HUES64 (cell line): ENCODE data around the gene ABHD12B. TPM values are rescaled to one million over a fixed set of nuclear protein-coding genes. Genes with fewer than 3 reads are reported as not detected.

Experiments
- H3K27ac ChIP-seq: 2 replicates; pipeline ENCODE4 v1.7.0; 2013; ENCODE audit warnings: low read depth, low read length, inconsistent platforms
- H3K27me3 ChIP-seq: 2 replicates; pipeline ENCODE4 v1.6.1; 2013; ENCODE audit warnings: mild to moderate bottlenecking, low read length; ENCODE audit not compliant: insufficient read depth
- H3K36me3 ChIP-seq: 2 replicates; pipeline ENCODE4 v1.6.1; 2013; ENCODE audit warnings: mild to moderate bottlenecking, low read length; ENCODE audit not compliant: insufficient read depth
- H3K4me1 ChIP-seq: 2 replicates; pipeline ENCODE4 v1.6.1; 2013; ENCODE audit warnings: mild to moderate bottlenecking, low read length, moderate library complexity; ENCODE audit not compliant: insufficient read depth
- H3K4me3 ChIP-seq: 2 replicates; pipeline ENCODE4 v1.5.1; 2013; ENCODE audit warnings: mild to moderate bottlenecking, low read length, moderate library complexity
- H3K9ac ChIP-seq: 2 replicates; pipeline ENCODE4 v1.6.1; 2013; ENCODE audit warnings: mild to moderate bottlenecking, low read depth, low read length
- H3K9me3 ChIP-seq: 2 replicates; pipeline ENCODE4 v1.6.1; 2013; ENCODE audit warnings: low read depth, low read length; ENCODE audit not compliant: insufficient read depth
- WGBS: fragments of 150-250, 120-280 bp; methylation state at CpG from one replicate; pipeline ENCODE4 v1.1.7; 2013; ENCODE audit warnings: missing lambda C conversion rate; 5-methylcytosine and 5-hydroxymethylcytosine counted together
- polyA plus RNA-seq, 2 experiments: library from polyadenylated mRNA; stranded (reverse); fragments of 50-300 nt; gene quantifications; one replicate each; pipeline ENCODE4 v1.2.3, GENCODE V29; 2013

The ABHD12B gene
- 7.7 TPM for polyA plus RNA-seq (2013, experiment 1 of 2)
- 9.6 TPM for polyA plus RNA-seq (2013, experiment 2 of 2)

DNA sequence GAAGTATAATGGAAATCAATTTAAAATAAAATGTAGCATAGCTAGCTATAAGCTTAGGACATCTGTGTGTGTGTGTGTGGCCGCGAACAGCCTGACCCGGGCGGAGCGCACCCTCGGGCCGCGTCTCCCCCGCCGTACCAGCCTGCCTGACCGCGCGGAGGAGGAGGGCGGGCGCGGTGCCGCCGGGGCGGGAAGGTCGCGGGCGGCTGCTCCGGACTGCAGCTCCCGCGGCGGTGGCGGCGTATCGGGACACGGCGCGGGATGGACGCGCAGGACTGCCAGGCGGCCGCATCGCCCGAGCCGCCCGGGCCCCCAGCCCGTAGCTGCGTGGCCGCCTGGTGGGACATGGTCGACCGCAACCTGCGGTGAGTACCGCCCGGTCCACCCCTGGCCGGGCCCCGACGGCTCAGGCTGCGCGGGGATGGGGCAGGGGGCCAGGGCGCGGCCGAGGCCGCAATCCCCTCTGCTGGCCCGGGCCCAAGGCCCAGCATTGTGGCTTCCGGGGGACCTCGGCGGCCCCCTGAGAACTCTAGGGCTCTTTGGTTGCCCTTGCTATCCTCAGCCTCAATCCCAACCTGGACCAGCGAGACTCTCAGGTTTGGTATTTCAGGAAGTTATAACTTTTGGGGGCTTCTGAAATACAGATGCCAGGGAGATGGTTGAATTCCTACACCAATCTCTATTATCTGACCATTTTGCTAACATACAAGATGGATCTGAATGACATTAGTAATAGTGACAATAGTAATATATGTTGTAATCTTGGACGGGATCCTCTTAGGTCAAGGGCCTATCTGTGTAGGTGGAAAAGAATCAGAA lies at the start of gene ABHD12B:
ABHD12B (plus strand) TSS at position 140 of the 819 bp plus-strand sequence; CDS start at position 262, 122 bp downstream.
- Histone ChIP-seq H3K36me3 (no peaks in the 10 kb centered on the region), H3K4me3 (peak within 1 kb of the TSS; percentile 50), H3K27me3 (peaks cover 43% of the 10 kb centered on the region), H3K4me1 (peaks cover 20% of the 10 kb centered on the region), H3K27ac (no peak within 1 kb of the TSS), H3K9ac (peak within 1 kb of the TSS; percentile 55), H3K9me3 (no peaks in the 10 kb centered on the region)
- 7% methylated on average over 62 of the region's 63 CpGs for WGBS

- Histone ChIP-seq H3K27me3 (peaks cover 58% of the 10 kb centered on the region), H3K9me3 (no peaks in the 10 kb centered on the region), H3K4me1 (peaks cover 37% of the 10 kb centered on the region), H3K4me3 (no peak overlapping the region), H3K9ac (no peak overlapping the region), H3K36me3 (no peaks in the 10 kb centered on the region), H3K27ac (no peak overlapping the region)
- 85% methylated on average over 11 of the region's 11 CpGs for WGBS
Measured at GRCh38 chr14:50822501-50823042, 49.3 kb upstream of the ABHD12B start.

GRCh38 chr14:50823051-50823761 lies 48.6 kb upstream of the ABHD12B start:
- H3K27ac ChIP-seq, result no peak overlapping the region
- H3K9me3 ChIP-seq, result no peaks in the 10 kb centered on the region
- H3K27me3 ChIP-seq, result peaks cover 65% of the 10 kb centered on the region
- no peak overlapping the region for H3K4me3 ChIP-seq
- 86% methylated on average over 10 of the region's 11 CpGs for WGBS
- no peaks in the 10 kb centered on the region for H3K36me3 ChIP-seq
- no peak overlapping the region for H3K9ac ChIP-seq
- H3K4me1 ChIP-seq, result peaks cover 37% of the 10 kb centered on the region

DNA sequence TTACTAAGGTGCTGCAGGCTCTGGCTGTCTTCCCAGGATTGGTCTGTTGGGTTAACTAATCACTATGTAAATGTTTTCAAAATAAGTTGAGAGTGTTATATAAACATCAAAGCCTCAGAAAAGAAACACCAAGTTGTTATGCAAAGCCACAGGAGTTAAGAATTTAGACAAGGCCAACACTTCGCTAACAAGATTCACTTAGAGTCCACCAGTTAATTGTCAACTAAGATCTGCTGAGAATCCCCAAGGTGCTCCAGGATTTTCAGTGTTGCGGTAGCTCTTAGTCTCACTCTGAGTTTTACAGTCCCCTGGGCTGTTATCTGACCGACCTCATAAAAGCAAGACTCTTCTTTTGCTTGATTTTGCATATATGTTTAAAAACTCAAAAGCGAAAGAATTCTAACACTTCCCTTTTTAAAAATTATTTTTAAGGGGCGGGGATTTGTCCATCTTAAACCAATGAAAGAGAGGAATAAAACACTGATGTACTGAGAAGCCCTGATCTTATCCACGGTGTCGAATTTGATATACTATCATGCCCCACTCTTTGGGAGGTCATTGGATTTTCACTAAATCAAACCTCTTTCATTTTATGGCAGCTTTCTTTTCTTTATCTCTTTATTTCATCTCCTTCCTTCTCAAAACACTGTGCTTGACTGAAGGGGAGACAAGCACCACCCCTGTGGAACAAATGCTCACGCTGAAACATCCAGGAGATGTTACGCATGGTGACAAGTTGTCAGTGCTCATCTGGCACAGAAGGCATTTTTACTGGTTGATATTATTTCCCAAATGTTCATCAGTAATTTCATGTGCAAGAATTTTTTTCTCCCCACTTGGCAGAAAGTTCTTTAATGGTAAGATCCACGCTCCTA lies 47.9 kb upstream of the ABHD12B start:
- Histone ChIP-seq H3K27ac (no peak overlapping the region), H3K9me3 (no peaks in the 10 kb centered on the region), H3K4me3 (no peak overlapping the region), H3K4me1 (peaks cover 41% of the 10 kb centered on the region), H3K36me3 (no peaks in the 10 kb centered on the region), H3K27me3 (peaks cover 73% of the 10 kb centered on the region), H3K9ac (no peak overlapping the region)
- WGBS, result 63% methylated on average over 9 of the region's 10 CpGs

GRCh38 chr14:50825307-50825706 lies 46.5 kb upstream of the ABHD12B start:
- no peak overlapping the region for H3K27ac ChIP-seq
- H3K4me1 ChIP-seq, result peaks cover 43% of the 10 kb centered on the region
- H3K4me3 ChIP-seq, result no peak overlapping the region
- peaks cover 86% of the 10 kb centered on the region for H3K27me3 ChIP-seq
- H3K36me3 ChIP-seq, result no peaks in the 10 kb centered on the region
- no peak overlapping the region for H3K9ac ChIP-seq
- WGBS, result 91% methylated on average over 1 of the region's 1 CpG
- H3K9me3 ChIP-seq, result no peaks in the 10 kb centered on the region

GRCh38 chr14:50826681-50827080 lies 45.2 kb upstream of the ABHD12B start:
- H3K27me3 ChIP-seq, result peaks cover 92% of the 10 kb centered on the region
- no peaks in the 10 kb centered on the region for H3K36me3 ChIP-seq
- no peak overlapping the region for H3K9ac ChIP-seq
- no peaks in the 10 kb centered on the region for H3K9me3 ChIP-seq
- H3K4me1 ChIP-seq, result peaks cover 34% of the 10 kb centered on the region
- WGBS, result 94% methylated on average over 8 of the region's 8 CpGs
- H3K4me3 ChIP-seq, result no peak overlapping the region
- H3K27ac ChIP-seq, result no peak overlapping the region

- Histone ChIP-seq H3K36me3 (no peaks in the 10 kb centered on the region), H3K9ac (no peak overlapping the region), H3K4me3 (peak overlapping the region; percentile 67), H3K27ac (no peak overlapping the region), H3K4me1 (peaks cover 21% of the 10 kb centered on the region), H3K27me3 (peaks cover 91% of the 10 kb centered on the region), H3K9me3 (no peaks in the 10 kb centered on the region)
- 33% methylated on average over 10 of the region's 10 CpGs for WGBS
Measured at GRCh38 chr14:50828721-50829488, 42.9 kb upstream of the ABHD12B start.

GRCh38 chr14:50829489-50830043 lies 42.3 kb upstream of the ABHD12B start:
- Histone ChIP-seq H3K4me1 (peaks cover 15% of the 10 kb centered on the region; the same call in 1 of the 2 replicates), H3K9me3 (no peaks in the 10 kb centered on the region), H3K27ac (peak overlapping the region; percentile 80; the same call in 1 of the 2 replicates), H3K27me3 (peaks cover 91% of the 10 kb centered on the region), H3K36me3 (no peaks in the 10 kb centered on the region), H3K4me3 (peak overlapping the region; percentile 67), H3K9ac (peak overlapping the region; percentile 39)
- 10% methylated on average over 14 of the region's 14 CpGs for WGBS

GRCh38 chr14:50830044-50830931 lies 41.6 kb upstream of the ABHD12B start:
- WGBS, result under 1% methylated on average over 93 of the region's 93 CpGs
- Histone ChIP-seq H3K9me3 (no peaks in the 10 kb centered on the region), H3K4me3 (peak overlapping the region; percentile 67), H3K36me3 (no peaks in the 10 kb centered on the region), H3K27ac (peak overlapping the region; percentile 88; the same call in 1 of the 2 replicates), H3K4me1 (peaks cover 15% of the 10 kb centered on the region; the same call in 1 of the 2 replicates), H3K27me3 (peaks cover 91% of the 10 kb centered on the region), H3K9ac (peak overlapping the region; percentile 77)
